HFF-Myc (cell line): ENCODE results near the gene CMIP.

Experiments
- DNase-seq: peaks from one replicate; pipeline ENCODE4 v3.0.0-alpha.2; 2011; ENCODE audit warnings: low read depth; ENCODE audit errors: extremely low read depth
- H3K4me3 ChIP-seq: replicated peaks from 2 replicates; pipeline ENCODE4 v1.5.1; 2011; ENCODE audit warnings: low read depth, mild to moderate bottlenecking, control low read depth, low read length
- CTCF ChIP-seq: IDR thresholded peaks from 2 replicates; pipeline ENCODE4 v1.5.1; 2012; ENCODE audit warnings: mild to moderate bottlenecking, low read depth, low read length, control low read depth; ENCODE audit errors: missing control alignments

Gene CMIP

GRCh38 chr16:81467072-81467471, 22.5 kb downstream of the CMIP start:
- no peak overlapping the region for H3K4me3 ChIP-seq
- DNase-seq, result no peak
- TF ChIP-seq CTCF, result no peak

- DNase-seq, result no peak
- no peak overlapping the region for H3K4me3 ChIP-seq
- no peak for TF ChIP-seq CTCF
Observed at GRCh38 chr16:81467815-81468214, 23.2 kb downstream of the CMIP start.

GRCh38 chr16:81468269-81468902, 23.8 kb downstream of the CMIP start:
- no peak for TF ChIP-seq CTCF
- no peak overlapping the region for H3K4me3 ChIP-seq
- no peak for DNase-seq

GRCh38 chr16:81469183-81469677, 24.6 kb downstream of the CMIP start:
- DNase-seq, result no peak
- H3K4me3 ChIP-seq, result no peak overlapping the region
- TF ChIP-seq CTCF, result no peak

- TF ChIP-seq CTCF, result no peak
- no peak overlapping the region for H3K4me3 ChIP-seq
- no peak for DNase-seq
Observed at GRCh38 chr16:81469710-81470535, 25.3 kb downstream of the CMIP start.

GRCh38 chr16:81470796-81471636, 26.4 kb downstream of the CMIP start:
- TF ChIP-seq CTCF, result no peak
- no peak for DNase-seq
- no peak overlapping the region for H3K4me3 ChIP-seq
